Mammary epithelial cell (primary cell): ENCODE measurements around the gene NCAM2.

Source experiments
- EZH2 ChIP-seq: IDR thresholded peaks from 2 replicates; pipeline ENCODE4 v1.6.1; 2012; ENCODE audit warnings: low read length, inconsistent platforms, borderline replicate concordance
- TF ChIP-seq, protein P1 (sequence below), 2 donors: IDR thresholded peaks in 1 of 2; conservative IDR thresholded peaks in 1 of 2; 2 replicates each; pipeline ENCODE4 v1.5.1; 2011 to 2012; ENCODE audit warnings: inconsistent platforms in 2 of 2, low read length in 2 of 2, mild to moderate bottlenecking in 2 of 2, control low read depth in 1 of 2, low read depth in 1 of 2; ENCODE audit not compliant: insufficient read depth in 1 of 2; ENCODE audit errors: extremely low read depth in 1 of 2

GRCh38 chr21:21188513-21189195 lies 190.4 kb downstream of the NCAM2 start:
- TF ChIP-seq, protein P1, sequence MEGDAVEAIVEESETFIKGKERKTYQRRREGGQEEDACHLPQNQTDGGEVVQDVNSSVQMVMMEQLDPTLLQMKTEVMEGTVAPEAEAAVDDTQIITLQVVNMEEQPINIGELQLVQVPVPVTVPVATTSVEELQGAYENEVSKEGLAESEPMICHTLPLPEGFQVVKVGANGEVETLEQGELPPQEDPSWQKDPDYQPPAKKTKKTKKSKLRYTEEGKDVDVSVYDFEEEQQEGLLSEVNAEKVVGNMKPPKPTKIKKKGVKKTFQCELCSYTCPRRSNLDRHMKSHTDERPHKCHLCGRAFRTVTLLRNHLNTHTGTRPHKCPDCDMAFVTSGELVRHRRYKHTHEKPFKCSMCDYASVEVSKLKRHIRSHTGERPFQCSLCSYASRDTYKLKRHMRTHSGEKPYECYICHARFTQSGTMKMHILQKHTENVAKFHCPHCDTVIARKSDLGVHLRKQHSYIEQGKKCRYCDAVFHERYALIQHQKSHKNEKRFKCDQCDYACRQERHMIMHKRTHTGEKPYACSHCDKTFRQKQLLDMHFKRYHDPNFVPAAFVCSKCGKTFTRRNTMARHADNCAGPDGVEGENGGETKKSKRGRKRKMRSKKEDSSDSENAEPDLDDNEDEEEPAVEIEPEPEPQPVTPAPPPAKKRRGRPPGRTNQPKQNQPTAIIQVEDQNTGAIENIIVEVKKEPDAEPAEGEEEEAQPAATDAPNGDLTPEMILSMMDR (conservative IDR thresholded peaks at IDR 0.05 in 1 of 2, IDR thresholded peaks at IDR 0.05 in 1 of 2; ENCODE audit: extremely low read depth in 1 of 2, insufficient read depth in 1 of 2, low read depth in 1 of 2, low read length in 2 of 2), result no peak
- TF ChIP-seq EZH2, result no peak
